Breast epithelium (tissue), 3 donors: Measurements from ENCODE around the gene P2RY12.

Source experiments
- CTCF ChIP-seq, 3 donors: fragments of 450-650 bp; IDR thresholded peaks; one replicate each; pipeline ENCODE4 v1.5.1; 2016 to 2017; ENCODE audit warnings: antibody characterized with exemption in 3 of 3, mild to moderate bottlenecking in 3 of 3, moderate library complexity in 3 of 3
- POLR2A ChIP-seq: fragments of 450-650 bp; IDR thresholded peaks from one replicate; pipeline ENCODE4 v1.6.1; 2016; ENCODE audit warnings: antibody characterized with exemption, mild to moderate bottlenecking, moderate library complexity
- POLR2AphosphoS5 ChIP-seq, 3 donors: sonication (generic); formaldehyde crosslinking; IDR thresholded peaks; one replicate each; pipeline ENCODE4 v1.6.1; 2017; ENCODE audit warnings: antibody characterized with exemption in 3 of 3

- TF ChIP-seq POLR2A (no peak), CTCF (IDR thresholded peaks at IDR 0.05) (no peak), POLR2AphosphoS5 (IDR thresholded peaks at IDR 0.05) (no peak)
These were observed 75.0 kb downstream of the P2RY12 start for GRCh38 chr3:151309566-151309965.
